Measurements from ENCODE around the gene TCOF1.

DNA sequence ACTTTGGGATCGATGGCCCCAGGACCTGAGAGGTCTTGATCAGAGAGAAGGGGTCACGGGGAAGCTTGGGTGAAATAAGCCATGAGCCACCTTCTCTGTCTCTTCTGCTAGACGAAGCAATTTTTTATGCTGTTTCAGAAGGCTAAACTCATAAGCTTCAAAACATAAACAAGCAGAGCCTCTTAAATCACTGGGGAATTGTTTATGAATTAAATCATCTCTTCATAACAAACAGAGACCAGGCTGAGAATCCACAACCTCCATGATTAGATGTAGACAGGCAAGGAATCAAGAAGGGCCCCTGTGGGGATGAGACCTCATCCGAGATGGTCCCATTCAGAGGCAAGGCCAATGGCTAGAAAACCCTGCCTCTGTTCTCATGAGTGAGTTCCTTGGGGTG lies 21.7 kb upstream of the TCOF1 start:
- TF ChIP-seq, protein P1, sequence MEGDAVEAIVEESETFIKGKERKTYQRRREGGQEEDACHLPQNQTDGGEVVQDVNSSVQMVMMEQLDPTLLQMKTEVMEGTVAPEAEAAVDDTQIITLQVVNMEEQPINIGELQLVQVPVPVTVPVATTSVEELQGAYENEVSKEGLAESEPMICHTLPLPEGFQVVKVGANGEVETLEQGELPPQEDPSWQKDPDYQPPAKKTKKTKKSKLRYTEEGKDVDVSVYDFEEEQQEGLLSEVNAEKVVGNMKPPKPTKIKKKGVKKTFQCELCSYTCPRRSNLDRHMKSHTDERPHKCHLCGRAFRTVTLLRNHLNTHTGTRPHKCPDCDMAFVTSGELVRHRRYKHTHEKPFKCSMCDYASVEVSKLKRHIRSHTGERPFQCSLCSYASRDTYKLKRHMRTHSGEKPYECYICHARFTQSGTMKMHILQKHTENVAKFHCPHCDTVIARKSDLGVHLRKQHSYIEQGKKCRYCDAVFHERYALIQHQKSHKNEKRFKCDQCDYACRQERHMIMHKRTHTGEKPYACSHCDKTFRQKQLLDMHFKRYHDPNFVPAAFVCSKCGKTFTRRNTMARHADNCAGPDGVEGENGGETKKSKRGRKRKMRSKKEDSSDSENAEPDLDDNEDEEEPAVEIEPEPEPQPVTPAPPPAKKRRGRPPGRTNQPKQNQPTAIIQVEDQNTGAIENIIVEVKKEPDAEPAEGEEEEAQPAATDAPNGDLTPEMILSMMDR (IDR thresholded peaks at IDR 0.05; ENCODE audit: control extremely low read depth in 1 of 3, insufficient read depth in 1 of 3, low read depth in 1 of 3, low read length in 3 of 3), result no peak
- TF ChIP-seq POLR2AphosphoS5 (IDR thresholded peaks at IDR 0.05; ENCODE audit: low read depth, low read length), result no peak
- TF ChIP-seq, protein P2, sequence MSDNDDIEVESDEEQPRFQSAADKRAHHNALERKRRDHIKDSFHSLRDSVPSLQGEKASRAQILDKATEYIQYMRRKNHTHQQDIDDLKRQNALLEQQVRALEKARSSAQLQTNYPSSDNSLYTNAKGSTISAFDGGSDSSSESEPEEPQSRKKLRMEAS (IDR thresholded peaks at IDR 0.05), result no peak
- TF ChIP-seq TAF1 (IDR thresholded peaks at IDR 0.05; ENCODE audit: low read depth, low read length), result no peak
- TF ChIP-seq, protein P3, sequence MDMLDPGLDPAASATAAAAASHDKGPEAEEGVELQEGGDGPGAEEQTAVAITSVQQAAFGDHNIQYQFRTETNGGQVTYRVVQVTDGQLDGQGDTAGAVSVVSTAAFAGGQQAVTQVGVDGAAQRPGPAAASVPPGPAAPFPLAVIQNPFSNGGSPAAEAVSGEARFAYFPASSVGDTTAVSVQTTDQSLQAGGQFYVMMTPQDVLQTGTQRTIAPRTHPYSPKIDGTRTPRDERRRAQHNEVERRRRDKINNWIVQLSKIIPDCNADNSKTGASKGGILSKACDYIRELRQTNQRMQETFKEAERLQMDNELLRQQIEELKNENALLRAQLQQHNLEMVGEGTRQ (IDR thresholded peaks at IDR 0.05; ENCODE audit: low read length), result no peak
- TF ChIP-seq SP1 (IDR thresholded peaks at IDR 0.05; ENCODE audit: low read depth, low read length), result no peak
- no peak for TF ChIP-seq SUZ12 (IDR thresholded peaks at IDR 0.05; ENCODE audit: low read length)
- no peak for TF ChIP-seq JUND (IDR thresholded peaks at IDR 0.05; ENCODE audit: low read length)
- TF ChIP-seq, protein P4, sequence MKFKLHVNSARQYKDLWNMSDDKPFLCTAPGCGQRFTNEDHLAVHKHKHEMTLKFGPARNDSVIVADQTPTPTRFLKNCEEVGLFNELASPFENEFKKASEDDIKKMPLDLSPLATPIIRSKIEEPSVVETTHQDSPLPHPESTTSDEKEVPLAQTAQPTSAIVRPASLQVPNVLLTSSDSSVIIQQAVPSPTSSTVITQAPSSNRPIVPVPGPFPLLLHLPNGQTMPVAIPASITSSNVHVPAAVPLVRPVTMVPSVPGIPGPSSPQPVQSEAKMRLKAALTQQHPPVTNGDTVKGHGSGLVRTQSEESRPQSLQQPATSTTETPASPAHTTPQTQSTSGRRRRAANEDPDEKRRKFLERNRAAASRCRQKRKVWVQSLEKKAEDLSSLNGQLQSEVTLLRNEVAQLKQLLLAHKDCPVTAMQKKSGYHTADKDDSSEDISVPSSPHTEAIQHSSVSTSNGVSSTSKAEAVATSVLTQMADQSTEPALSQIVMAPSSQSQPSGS (IDR thresholded peaks at IDR 0.05; ENCODE audit: low read length), result no peak
- TF ChIP-seq CHD2 (IDR thresholded peaks at IDR 0.05; ENCODE audit: low read length), result no peak
- no peak for TF ChIP-seq ASH2L (IDR thresholded peaks at IDR 0.05; ENCODE audit: low read length)
- TF ChIP-seq GABPA (IDR thresholded peaks at IDR 0.05; ENCODE audit: borderline replicate concordance, insufficient read depth, low read length), result no peak
- TF ChIP-seq SIRT6 (IDR thresholded peaks at IDR 0.05; ENCODE audit: low read length), result no peak
